Right kidney (tissue), 1 donor: ENCODE results near the gene P3R3URF.

Experiments
- DNase-seq: peaks from one replicate; pipeline ENCODE4 v3.0.0-alpha.2; 2016

The P3R3URF gene

GRCh38 chr1:46172321-46172720 is 4.0 kb downstream of the P3R3URF start:
- no peak for DNase-seq

DNA sequence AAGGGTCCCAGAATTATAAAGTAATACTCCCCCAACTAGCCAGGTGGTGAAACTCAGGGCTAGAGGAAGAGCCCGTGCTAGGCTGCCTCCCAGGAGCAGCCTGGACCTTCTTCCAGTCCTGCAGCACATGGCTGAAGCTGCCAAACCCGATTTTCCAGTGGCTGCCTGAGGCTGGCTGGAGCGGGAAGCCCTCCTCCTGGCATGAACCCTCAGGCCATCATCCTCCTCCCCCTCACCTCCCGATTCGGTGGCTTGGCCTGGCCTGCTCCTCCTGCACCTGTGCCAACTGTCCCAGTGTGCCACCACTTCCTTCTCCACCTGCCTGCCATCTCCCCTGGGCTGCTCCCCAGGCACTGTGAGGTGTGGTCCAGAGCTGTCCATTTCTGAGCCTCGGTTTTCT is 4.4 kb downstream of the P3R3URF start:
- DNase-seq = no peak

- peak; percentile 26 for DNase-seq
These were observed 4.9 kb downstream of the P3R3URF start for GRCh38 chr1:46171351-46171750.

DNA sequence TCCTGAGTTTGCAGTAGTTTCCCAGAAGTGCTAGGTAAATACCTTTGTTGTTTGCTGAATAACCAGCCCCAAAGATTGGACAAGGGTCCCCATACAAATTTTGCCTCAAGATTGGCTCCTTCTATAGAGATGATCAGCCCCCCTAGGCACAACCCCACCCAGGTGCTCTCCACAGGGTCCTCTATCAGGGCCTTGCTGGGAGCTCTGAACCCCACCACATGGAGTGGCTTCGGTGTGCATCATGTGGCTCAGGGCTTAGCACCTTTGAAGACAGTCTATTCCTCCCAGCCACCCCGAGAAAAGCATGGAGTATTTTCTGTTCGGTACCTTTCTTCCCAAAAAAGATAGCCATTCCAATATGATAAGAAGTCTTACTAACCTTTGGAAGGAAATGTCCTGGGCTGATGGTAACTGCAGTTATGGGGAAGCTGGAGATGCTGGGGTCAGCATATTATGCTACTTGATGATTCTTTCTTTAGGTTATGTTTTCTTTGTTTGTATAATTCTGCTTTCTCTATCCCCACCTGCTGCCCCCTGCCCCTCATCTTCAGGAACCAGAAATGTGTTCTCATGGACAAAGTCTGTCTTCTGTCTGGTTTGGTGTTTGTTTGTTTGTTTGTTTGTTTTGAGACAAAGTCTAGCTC is 6.4 kb downstream of the P3R3URF start:
- DNase-seq = no peak

DNA sequence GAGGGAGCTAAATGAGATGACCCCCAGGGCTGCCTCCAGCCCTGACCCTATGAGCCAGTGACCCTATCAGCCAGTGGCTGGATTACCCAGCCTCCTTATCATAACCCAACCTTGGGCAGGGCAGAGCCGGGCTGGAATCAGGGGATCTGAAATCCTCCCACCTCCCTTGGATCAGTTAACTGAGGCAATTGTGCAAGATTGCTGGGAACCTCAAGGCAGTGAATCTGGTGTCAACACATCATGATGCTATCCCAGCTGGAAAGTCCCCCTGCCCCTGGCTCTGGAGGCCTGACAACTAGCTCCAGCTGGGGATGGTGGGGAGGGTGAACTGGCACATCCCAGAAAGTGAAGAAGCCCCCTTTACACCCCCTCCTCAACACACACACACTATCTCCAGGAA is 7.8 kb downstream of the P3R3URF start:
- no peak for DNase-seq

GRCh38 chr1:46166521-46167462 is 9.5 kb downstream of the P3R3URF start:
- peak; percentile 67 for DNase-seq

DNA sequence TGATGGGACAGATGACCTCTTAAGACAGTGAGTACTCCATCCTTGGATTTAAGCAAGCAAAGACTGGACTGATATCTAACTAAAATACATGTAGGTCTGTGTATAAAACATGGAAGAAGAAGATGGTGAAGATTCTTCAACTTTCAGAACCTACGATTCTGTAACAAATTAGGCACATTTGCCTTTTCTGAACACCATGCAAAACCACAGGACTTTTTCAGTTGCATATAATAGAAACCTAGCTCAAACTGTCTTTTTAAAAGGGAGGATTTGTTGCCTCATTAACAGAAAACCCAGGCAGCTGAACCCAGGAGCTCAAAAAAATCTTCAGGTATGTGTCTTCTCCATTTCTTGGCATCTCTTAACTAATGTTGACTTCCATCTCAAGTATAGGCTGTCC is 16.1 kb downstream of the P3R3URF start:
- no peak for DNase-seq

- DNase-seq = no peak
These were observed 16.8 kb downstream of the P3R3URF start for GRCh38 chr1:46159516-46159915.

DNA sequence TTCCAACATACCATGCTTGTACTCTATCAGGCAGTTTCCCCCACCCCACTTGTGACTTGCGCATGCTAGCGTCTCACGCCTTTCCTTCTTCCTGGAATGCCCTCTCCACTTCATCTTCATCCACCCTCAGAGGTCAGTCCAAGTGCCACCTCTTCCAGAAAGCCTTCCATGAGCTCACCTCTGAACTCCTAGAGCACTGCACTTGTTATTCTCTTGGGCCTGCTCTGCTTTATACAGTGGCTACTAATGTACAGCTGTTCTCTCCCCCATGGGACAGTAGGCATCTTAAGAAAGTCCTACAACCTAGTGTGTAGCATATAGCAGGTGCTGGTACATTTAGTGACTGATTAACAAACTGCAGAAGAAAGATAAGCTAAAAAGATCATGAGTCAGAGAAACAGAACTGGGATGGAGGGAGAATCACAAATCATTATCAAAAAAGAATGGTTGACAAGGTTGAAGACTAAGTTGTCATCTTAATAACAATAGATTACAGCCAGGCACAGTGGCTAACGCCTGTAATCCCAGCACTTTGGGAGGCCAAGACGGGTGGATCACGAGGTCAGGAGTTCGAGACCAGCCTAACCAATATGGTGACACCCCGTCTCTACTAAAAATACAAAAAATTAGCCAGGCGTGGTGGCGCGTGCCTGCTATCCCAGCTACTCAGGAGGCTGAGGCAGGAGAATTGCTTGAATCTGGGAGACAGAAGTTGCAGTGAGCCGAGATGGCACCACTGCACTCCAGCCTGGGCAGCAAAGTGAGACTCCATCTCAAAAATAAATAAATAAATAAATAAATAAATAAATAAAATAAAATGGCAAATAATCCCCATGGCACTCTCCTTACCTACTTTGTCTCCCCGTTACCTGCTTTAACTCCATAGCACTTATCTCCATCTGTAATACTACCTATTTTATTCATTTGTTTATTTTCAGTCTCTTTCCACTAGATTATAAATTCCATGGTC is 17.7 kb downstream of the P3R3URF start:
- DNase-seq = no peak

DNA sequence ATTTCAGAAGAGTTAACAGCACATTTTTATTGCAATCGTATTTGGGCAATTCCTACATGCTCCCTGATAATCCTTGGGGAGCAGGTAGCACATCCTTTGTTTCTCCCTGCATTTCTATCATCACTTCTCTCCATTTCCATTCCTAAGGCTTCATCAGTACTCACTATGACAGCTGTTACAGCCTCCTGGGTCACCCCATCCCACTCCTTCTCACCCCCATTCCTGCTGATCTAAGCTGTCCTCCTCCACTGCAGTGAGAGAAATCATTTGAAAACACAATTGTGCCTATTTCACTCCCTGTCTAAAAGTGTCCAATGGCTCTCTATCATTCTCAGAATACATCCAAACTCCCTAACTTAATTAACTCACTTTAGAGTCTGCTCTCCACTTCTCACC is 18.4 kb downstream of the P3R3URF start:
- no peak for DNase-seq

DNA sequence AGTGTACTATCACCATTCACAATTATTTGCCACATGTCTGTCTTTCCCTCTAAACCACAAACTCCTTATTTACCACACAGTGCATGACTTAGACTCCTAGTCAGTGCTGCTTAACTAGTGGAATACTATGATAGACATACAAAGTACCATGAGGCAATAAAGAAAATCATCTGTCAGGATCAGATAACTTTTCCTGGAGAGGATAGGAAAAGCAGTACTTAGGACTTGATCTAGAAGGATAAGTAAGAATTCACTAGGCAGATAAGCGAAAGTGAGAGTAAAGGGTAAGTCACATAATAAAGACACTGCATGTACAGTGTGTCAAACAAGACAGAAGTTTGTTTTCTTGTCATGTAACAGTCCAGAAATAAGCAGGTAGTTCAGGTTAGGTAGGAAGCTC is 22.6 kb downstream of the P3R3URF start:
- no peak for DNase-seq

- DNase-seq = no peak
These were observed 23.1 kb downstream of the P3R3URF start for GRCh38 chr1:46153228-46153627.

GRCh38 chr1:46152016-46152415 is 24.3 kb downstream of the P3R3URF start:
- no peak for DNase-seq

GRCh38 chr1:46150085-46150484 is 26.2 kb downstream of the P3R3URF start:
- DNase-seq = no peak

DNA sequence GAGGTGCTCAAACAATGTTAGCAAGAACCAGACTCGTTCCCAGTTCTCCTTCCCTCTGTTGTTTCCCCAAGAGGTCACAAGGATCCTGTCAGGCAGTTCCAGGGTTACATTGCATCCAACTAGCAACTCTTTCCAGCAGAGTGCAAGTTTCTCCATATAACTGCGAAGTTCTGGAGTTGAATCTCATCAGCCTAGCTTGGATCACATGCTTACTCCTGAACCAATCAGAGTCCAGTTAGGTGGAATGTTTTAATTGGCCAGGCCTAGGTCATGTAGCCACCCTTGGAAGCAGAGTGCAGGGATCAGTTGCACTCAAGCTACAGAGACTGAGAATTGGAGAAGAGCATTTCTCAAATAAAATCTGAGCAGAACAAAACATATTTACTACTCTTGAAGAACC is 28.0 kb downstream of the P3R3URF start:
- no peak for DNase-seq

DNA sequence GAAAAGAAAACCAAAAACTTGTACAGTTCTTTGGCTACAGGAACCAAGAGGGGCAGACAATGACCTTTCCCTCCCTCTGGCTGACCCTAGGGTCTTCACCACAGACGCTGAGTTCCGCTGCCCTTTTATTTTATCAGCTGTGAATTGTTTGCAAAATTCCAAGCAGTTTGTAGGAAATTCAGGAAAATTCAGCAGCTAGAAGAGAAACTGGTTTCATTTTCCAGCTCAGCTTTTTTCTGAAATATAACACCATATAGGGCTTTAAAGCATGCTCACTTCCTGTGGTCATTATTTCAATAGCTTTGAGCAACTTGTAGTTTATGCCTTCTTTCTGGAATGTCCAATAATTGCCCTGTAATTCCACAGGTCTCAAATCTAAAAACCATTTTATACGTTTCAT is 38.4 kb downstream of the P3R3URF start:
- peak; percentile 13 for DNase-seq

- DNase-seq = no peak
These were observed 39.6 kb downstream of the P3R3URF start for GRCh38 chr1:46136711-46137110.

GRCh38 chr1:46134660-46135331 is 41.5 kb downstream of the P3R3URF start:
- no peak for DNase-seq

- no peak for DNase-seq
These were observed 42.4 kb downstream of the P3R3URF start for GRCh38 chr1:46133781-46134350.

GRCh38 chr1:46133181-46133658 is 43.1 kb downstream of the P3R3URF start:
- peak; percentile 98 for DNase-seq

DNA sequence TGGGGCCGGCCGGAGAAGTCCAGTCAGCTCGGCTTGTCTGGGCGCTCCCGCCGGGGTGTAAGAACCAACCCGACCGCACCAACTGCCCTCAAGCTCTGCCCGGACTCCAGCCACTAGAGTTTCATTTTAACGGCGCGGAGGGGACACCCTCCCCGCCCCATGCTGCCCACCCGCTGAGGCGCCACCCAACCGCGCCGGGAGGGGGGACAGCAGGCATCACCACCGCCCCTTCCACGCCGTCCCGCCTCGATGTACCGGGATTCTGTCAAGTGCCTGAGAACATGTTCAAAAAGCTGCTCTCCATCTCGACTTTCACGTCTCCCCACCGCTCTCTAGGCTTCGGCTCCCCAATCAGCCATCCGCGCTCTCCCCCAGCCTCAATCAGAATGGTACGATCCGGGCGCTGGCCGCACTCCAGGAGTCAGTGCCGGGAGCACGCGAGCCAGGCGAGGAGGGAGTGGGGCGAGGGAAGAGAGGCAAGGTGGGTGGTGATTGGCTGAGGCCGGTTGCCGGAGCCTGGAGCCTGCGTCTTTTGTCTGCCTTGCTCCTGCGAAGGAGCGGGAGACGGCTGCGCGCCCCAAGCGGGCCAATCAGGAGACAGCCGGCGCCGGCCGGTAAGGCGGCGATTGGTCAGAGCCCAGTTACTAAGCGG is 43.6 kb downstream of the P3R3URF start, which contains the start of gene PIK3R3:
PIK3R3 (minus strand) TSS at position 101 of the 652 bp plus-strand sequence. CDS start 677 bp downstream, outside the sequence.
- peak; percentile 99 for DNase-seq
